ENCODE results near the gene PGS1. TPM values are rescaled to one million over a fixed set of nuclear protein-coding genes. Genes with fewer than 3 reads are reported as not detected.

Gene PGS1
- total RNA-seq, 2 donors from 2014 or later, result 21.2 to 21.8 TPM

- Histone ChIP-seq H3K9me3 (no peaks in the 10 kb centered on the region), H3K4me3 (no peak overlapping the region), H3K36me3 (no peaks in the 10 kb centered on the region), H3K27me3 (no peaks in the 10 kb centered on the region), H3K27ac (no peak overlapping the region), H3K4me1 (peaks cover 0 to 55% of the 10 kb centered on the region in 2 donors)
- no peak for DNase-seq (ENCODE audit: low spot score)
- no peak for TF ChIP-seq CTCF (IDR thresholded peaks at IDR 0.05)
Measured at GRCh38 chr17:78345172-78345571, 33.3 kb upstream of the PGS1 start.

GRCh38 chr17:78345791-78346494, 32.5 kb upstream of the PGS1 start:
- DNase-seq (ENCODE audit: low spot score), result no peak
- H3K27me3 ChIP-seq, result no peaks in the 10 kb centered on the region
- H3K36me3 ChIP-seq, result no peaks in the 10 kb centered on the region
- H3K4me3 ChIP-seq, result no peak overlapping the region
- H3K4me1 ChIP-seq, result peaks cover 0 to 55% of the 10 kb centered on the region in 2 donors
- H3K27ac ChIP-seq, result no peak overlapping the region
- H3K9me3 ChIP-seq, result no peaks in the 10 kb centered on the region
- TF ChIP-seq CTCF (IDR thresholded peaks at IDR 0.05), result no peak

DNA sequence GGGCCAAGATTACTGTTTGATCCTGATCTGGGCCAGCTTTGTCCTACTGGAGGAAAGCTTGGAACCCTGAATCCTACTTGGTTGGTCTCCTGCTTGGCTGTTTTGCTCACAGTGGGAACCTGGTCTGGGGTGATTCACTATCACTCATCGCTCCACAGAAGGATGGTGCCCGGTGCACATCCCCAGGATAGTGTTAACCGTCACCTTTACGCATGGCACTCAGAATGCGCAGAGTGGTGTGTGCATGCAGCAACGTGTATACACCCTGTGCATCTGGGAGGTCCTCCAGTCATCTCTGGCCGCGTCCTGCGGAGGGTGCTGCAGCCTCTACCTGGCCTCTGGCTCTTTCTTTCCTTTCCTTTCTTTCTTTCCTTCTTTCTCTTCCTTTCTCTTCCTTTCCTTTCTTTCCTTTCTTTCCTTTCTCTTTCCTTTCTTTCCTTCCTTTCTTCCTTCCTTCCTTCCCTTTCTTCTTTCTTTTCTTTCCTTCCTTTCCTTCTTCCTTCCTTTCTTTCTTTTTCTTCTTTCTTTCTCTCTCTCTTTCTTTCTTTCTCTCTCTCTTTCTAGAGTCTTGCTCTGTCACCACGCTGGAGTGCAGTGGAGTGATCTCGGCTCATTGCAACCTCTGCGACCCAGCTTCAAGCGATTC, 31.7 kb upstream of the PGS1 start:
- Histone ChIP-seq H3K9me3 (no peaks in the 10 kb centered on the region), H3K27ac (no peak overlapping the region), H3K27me3 (no peaks in the 10 kb centered on the region), H3K4me3 (no peak overlapping the region), H3K36me3 (no peaks in the 10 kb centered on the region), H3K4me1 (peaks cover 0 to 58% of the 10 kb centered on the region in 2 donors)
- DNase-seq (ENCODE audit: low spot score), result no peak
- no peak for TF ChIP-seq CTCF (IDR thresholded peaks at IDR 0.05)

GRCh38 chr17:78347453-78347852, 31.0 kb upstream of the PGS1 start:
- Histone ChIP-seq H3K4me1 (peaks cover 0 to 60% of the 10 kb centered on the region in 2 donors), H3K4me3 (no peak overlapping the region), H3K27me3 (no peaks in the 10 kb centered on the region), H3K9me3 (no peaks in the 10 kb centered on the region), H3K27ac (no peak overlapping the region), H3K36me3 (no peaks in the 10 kb centered on the region)
- TF ChIP-seq CTCF (IDR thresholded peaks at IDR 0.05), result no peak
- DNase-seq (ENCODE audit: low spot score), result no peak

DNA sequence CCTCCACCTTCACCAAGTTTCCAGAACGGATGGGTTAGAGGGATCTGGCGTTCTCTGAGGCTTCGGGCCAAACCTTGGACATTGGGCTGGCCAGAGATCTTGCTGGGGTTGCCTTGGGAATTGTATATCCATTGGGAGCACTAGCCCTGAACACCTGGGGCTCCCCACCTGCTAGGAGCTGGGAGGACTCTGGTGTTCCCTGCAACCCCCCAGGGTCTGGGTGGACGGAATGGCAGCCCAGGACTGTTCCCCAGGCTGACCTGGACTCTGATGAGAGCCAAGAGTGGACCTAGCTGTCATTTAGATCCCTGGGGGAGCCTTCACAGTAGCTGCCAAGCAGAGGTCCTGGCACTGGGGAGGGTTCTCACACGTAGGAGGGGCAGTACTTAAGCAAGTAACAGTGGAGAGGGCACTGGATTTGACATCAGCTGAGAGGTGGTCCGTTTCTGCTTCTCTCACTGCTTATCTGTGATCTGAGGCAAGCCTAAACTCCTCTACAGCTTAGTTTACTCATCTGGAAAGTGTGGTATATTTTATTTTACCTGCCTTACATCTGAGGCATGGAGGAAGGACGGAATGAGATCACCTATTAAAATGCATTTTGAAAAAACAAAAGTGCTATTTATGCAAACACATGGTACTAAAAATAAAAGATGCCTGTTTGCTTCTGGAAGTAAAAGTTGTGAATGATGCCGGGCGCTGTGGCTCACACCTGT, 30.2 kb upstream of the PGS1 start:
- Histone ChIP-seq H3K4me1 (peaks cover 0 to 58% of the 10 kb centered on the region in 2 donors), H3K9me3 (no peaks in the 10 kb centered on the region), H3K4me3 (no peak overlapping the region), H3K36me3 (no peaks in the 10 kb centered on the region), H3K27ac (no peak overlapping the region), H3K27me3 (no peaks in the 10 kb centered on the region)
- no peak for DNase-seq (ENCODE audit: low spot score)
- TF ChIP-seq CTCF (IDR thresholded peaks at IDR 0.05), result no peak
